ENCODE results near the gene SOWAHB.

SOWAHB gene

GRCh38 chr4:76894537-76895255, 3.2 kb downstream of the SOWAHB start:
- Histone ChIP-seq H3K18ac (ENCODE audit: low read length) (no peak overlapping the region), H3K27ac (replicated peaks; ENCODE audit: low read length) (no peak overlapping the region), H3K9me3 (replicated peaks in 1 of 2; ENCODE audit: control insufficient read depth in 2 of 2, insufficient read depth in 1 of 2, low read depth in 1 of 2, low read length in 2 of 2) (peaks cover 5 to 15% of the 10 kb centered on the region in 2 donors), H2AFZ (ENCODE audit: low read length) (no peak overlapping the region), H3K36me3 (replicated peaks in 1 of 2; ENCODE audit: control insufficient read depth in 2 of 2, insufficient read depth in 2 of 2, low read length in 2 of 2) (no peaks in the 10 kb centered on the region), H3K79me1 (ENCODE audit: low read depth, low read length) (no peaks in the 10 kb centered on the region), H2AK5ac (ENCODE audit: low read depth, low read length) (no peak overlapping the region), H3K14ac (ENCODE audit: low read length) (no peak overlapping the region), H4K8ac (ENCODE audit: low read depth, low read length) (no peak overlapping the region), H4K91ac (ENCODE audit: low read depth, low read length, poor library complexity) (no peak overlapping the region), H3K4me2 (ENCODE audit: insufficient read depth, low read length, poor library complexity, severe bottlenecking) (no peak overlapping the region), H3K4me1 (ENCODE audit: control insufficient read depth in 2 of 2, insufficient read depth in 1 of 2, low read depth in 1 of 2, low read length in 2 of 2) (peaks cover 0 to 3% of the 10 kb centered on the region in 2 donors), H2BK120ac (ENCODE audit: low read depth, low read length) (no peak overlapping the region), H3K4ac (ENCODE audit: low read length) (no peak overlapping the region), H3K23ac (ENCODE audit: low read depth, low read length, poor library complexity) (no peak overlapping the region), H2BK5ac (ENCODE audit: low read length) (no peak overlapping the region), H3K27me3 (ENCODE audit: control insufficient read depth in 3 of 3, insufficient read depth in 3 of 3, low read depth in 1 of 3, low read length in 3 of 3) (peaks cover 26 to 91% (median 46%) of the 10 kb centered on the region in 3 experiments), H2BK12ac (ENCODE audit: low read length) (no peak overlapping the region), H3K9ac (ENCODE audit: low read depth, low read length, poor library complexity) (no peak overlapping the region), H3K4me3 (ENCODE audit: low read length in 2 of 2) (no peak overlapping the region), H2BK15ac (ENCODE audit: low read length) (no peak overlapping the region)
- no CpG with 5 or more reads among the region's 6 CpGs for WGBS, 2 donors (ENCODE audit: extremely low coverage in 2 of 2, insufficient read length in 2 of 2, insufficient replicate concordance in 1 of 2)
- no peak for DNase-seq (ENCODE audit: low spot score)

GRCh38 chr4:76892601-76893000, 5.3 kb downstream of the SOWAHB start:
- Histone ChIP-seq H2BK5ac (ENCODE audit: low read length) (no peak overlapping the region), H3K4me3 (ENCODE audit: low read length in 2 of 2) (no peak overlapping the region), H3K9me3 (replicated peaks in 1 of 2; ENCODE audit: control insufficient read depth in 2 of 2, insufficient read depth in 1 of 2, low read depth in 1 of 2, low read length in 2 of 2) (peaks cover 5 to 12% of the 10 kb centered on the region in 2 donors), H3K4me2 (ENCODE audit: insufficient read depth, low read length, poor library complexity, severe bottlenecking) (no peak overlapping the region), H2AK5ac (ENCODE audit: low read depth, low read length) (no peak overlapping the region), H2AFZ (ENCODE audit: low read length) (no peak overlapping the region), H3K4ac (ENCODE audit: low read length) (no peak overlapping the region), H3K9ac (ENCODE audit: low read depth, low read length, poor library complexity) (no peak overlapping the region), H3K23ac (ENCODE audit: low read depth, low read length, poor library complexity) (no peak overlapping the region), H3K79me1 (ENCODE audit: low read depth, low read length) (no peaks in the 10 kb centered on the region), H3K27me3 (ENCODE audit: control insufficient read depth in 3 of 3, insufficient read depth in 3 of 3, low read depth in 1 of 3, low read length in 3 of 3) (peaks cover 20 to 70% (median 27%) of the 10 kb centered on the region in 3 experiments), H4K91ac (ENCODE audit: low read depth, low read length, poor library complexity) (no peak overlapping the region), H2BK12ac (ENCODE audit: low read length) (no peak overlapping the region), H3K27ac (replicated peaks; ENCODE audit: low read length) (no peak overlapping the region), H2BK15ac (ENCODE audit: low read length) (no peak overlapping the region), H2BK120ac (ENCODE audit: low read depth, low read length) (no peak overlapping the region), H3K14ac (ENCODE audit: low read length) (no peak overlapping the region), H3K36me3 (replicated peaks in 1 of 2; ENCODE audit: control insufficient read depth in 2 of 2, insufficient read depth in 2 of 2, low read length in 2 of 2) (no peaks in the 10 kb centered on the region), H3K18ac (ENCODE audit: low read length) (no peak overlapping the region), H4K8ac (ENCODE audit: low read depth, low read length) (no peak overlapping the region), H3K4me1 (ENCODE audit: control insufficient read depth in 2 of 2, insufficient read depth in 1 of 2, low read depth in 1 of 2, low read length in 2 of 2) (peaks cover 0 to 2% of the 10 kb centered on the region in 2 donors)
- DNase-seq (ENCODE audit: low spot score), result no peak
- no CpG with 5 or more reads among the region's 3 CpGs for WGBS, 2 donors (ENCODE audit: extremely low coverage in 2 of 2, insufficient read length in 2 of 2, insufficient replicate concordance in 1 of 2)

GRCh38 chr4:76892001-76892400, 5.9 kb downstream of the SOWAHB start:
- H3K4me2 ChIP-seq (ENCODE audit: insufficient read depth, low read length, poor library complexity, severe bottlenecking), result no peak overlapping the region
- no peak overlapping the region for H3K14ac ChIP-seq (ENCODE audit: low read length)
- H4K8ac ChIP-seq (ENCODE audit: low read depth, low read length), result no peak overlapping the region
- no peak overlapping the region for H2BK12ac ChIP-seq (ENCODE audit: low read length)
- H3K9ac ChIP-seq (ENCODE audit: low read depth, low read length, poor library complexity), result no peak overlapping the region
- no peak overlapping the region for H3K4ac ChIP-seq (ENCODE audit: low read length)
- peaks cover 14 to 67% (median 21%) of the 10 kb centered on the region in 3 experiments for H3K27me3 ChIP-seq (ENCODE audit: control insufficient read depth in 3 of 3, insufficient read depth in 3 of 3, low read depth in 1 of 3, low read length in 3 of 3)
- H3K4me3 ChIP-seq (ENCODE audit: low read length in 2 of 2), result no peak overlapping the region
- WGBS, 2 donors (ENCODE audit: extremely low coverage in 2 of 2, insufficient read length in 2 of 2, insufficient replicate concordance in 1 of 2), result no CpG with 5 or more reads among the region's 1 CpG
- no peak overlapping the region for H4K91ac ChIP-seq (ENCODE audit: low read depth, low read length, poor library complexity)
- no peaks in the 10 kb centered on the region for H3K36me3 ChIP-seq (replicated peaks in 1 of 2; ENCODE audit: control insufficient read depth in 2 of 2, insufficient read depth in 2 of 2, low read length in 2 of 2)
- no peak overlapping the region for H2AFZ ChIP-seq (ENCODE audit: low read length)
- no peak overlapping the region for H2BK120ac ChIP-seq (ENCODE audit: low read depth, low read length)
- H2BK5ac ChIP-seq (ENCODE audit: low read length), result no peak overlapping the region
- no peak overlapping the region for H3K27ac ChIP-seq (replicated peaks; ENCODE audit: low read length)
- peaks cover 0 to 6% of the 10 kb centered on the region in 2 donors for H3K4me1 ChIP-seq (ENCODE audit: control insufficient read depth in 2 of 2, insufficient read depth in 1 of 2, low read depth in 1 of 2, low read length in 2 of 2)
- no peak for DNase-seq (ENCODE audit: low spot score)
- H3K79me1 ChIP-seq (ENCODE audit: low read depth, low read length), result no peaks in the 10 kb centered on the region
- no peak overlapping the region for H2BK15ac ChIP-seq (ENCODE audit: low read length)
- H2AK5ac ChIP-seq (ENCODE audit: low read depth, low read length), result no peak overlapping the region
- no peak overlapping the region for H3K18ac ChIP-seq (ENCODE audit: low read length)
- no peak overlapping the region for H3K23ac ChIP-seq (ENCODE audit: low read depth, low read length, poor library complexity)
- H3K9me3 ChIP-seq (replicated peaks in 1 of 2; ENCODE audit: control insufficient read depth in 2 of 2, insufficient read depth in 1 of 2, low read depth in 1 of 2, low read length in 2 of 2), result peaks cover 5 to 12% of the 10 kb centered on the region in 2 donors

- Histone ChIP-seq H3K9ac (ENCODE audit: low read depth, low read length, poor library complexity) (no peak overlapping the region), H2AK5ac (ENCODE audit: low read depth, low read length) (no peak overlapping the region), H4K91ac (ENCODE audit: low read depth, low read length, poor library complexity) (no peak overlapping the region), H3K27me3 (ENCODE audit: control insufficient read depth in 3 of 3, insufficient read depth in 3 of 3, low read depth in 1 of 3, low read length in 3 of 3) (peaks cover 0 to 52% (median 0%) of the 10 kb centered on the region in 3 experiments), H3K23ac (ENCODE audit: low read depth, low read length, poor library complexity) (no peak overlapping the region), H2BK12ac (ENCODE audit: low read length) (no peak overlapping the region), H3K14ac (ENCODE audit: low read length) (no peak overlapping the region), H3K18ac (ENCODE audit: low read length) (peak overlapping the region; percentile 40), H3K4me3 (ENCODE audit: low read length in 2 of 2) (no peak overlapping the region), H2AFZ (ENCODE audit: low read length) (no peak overlapping the region), H3K4me2 (ENCODE audit: insufficient read depth, low read length, poor library complexity, severe bottlenecking) (no peak overlapping the region), H3K9me3 (replicated peaks in 1 of 2; ENCODE audit: control insufficient read depth in 2 of 2, insufficient read depth in 1 of 2, low read depth in 1 of 2, low read length in 2 of 2) (no peaks in the 10 kb centered on the region), H2BK15ac (ENCODE audit: low read length) (no peak overlapping the region), H4K8ac (ENCODE audit: low read depth, low read length) (no peak overlapping the region), H3K79me1 (ENCODE audit: low read depth, low read length) (no peaks in the 10 kb centered on the region), H2BK5ac (ENCODE audit: low read length) (no peak overlapping the region), H3K4ac (ENCODE audit: low read length) (no peak overlapping the region), H3K36me3 (replicated peaks in 1 of 2; ENCODE audit: control insufficient read depth in 2 of 2, insufficient read depth in 2 of 2, low read length in 2 of 2) (no peaks in the 10 kb centered on the region), H2BK120ac (ENCODE audit: low read depth, low read length) (no peak overlapping the region), H3K27ac (replicated peaks; ENCODE audit: low read length) (no peak overlapping the region), H3K4me1 (ENCODE audit: control insufficient read depth in 2 of 2, insufficient read depth in 1 of 2, low read depth in 1 of 2, low read length in 2 of 2) (peaks cover 0 to 5% of the 10 kb centered on the region in 2 donors)
- WGBS, 2 donors (ENCODE audit: extremely low coverage in 2 of 2, insufficient read length in 2 of 2, insufficient replicate concordance in 1 of 2), result no CpG with 5 or more reads among the region's 7 CpGs
- no peak for DNase-seq (ENCODE audit: low spot score)
These were observed 11.0 kb downstream of the SOWAHB start for GRCh38 chr4:76886848-76887441.

Measured in neuronal stem cell (in vitro differentiated cells).